CD14-positive monocyte (primary cell): ENCODE measurements around the gene TMEFF2. TPM values are rescaled to one million over a fixed set of nuclear protein-coding genes. Genes with fewer than 3 reads are reported as not detected.

Source experiments
- DNase-seq, 3 donors: peaks; one replicate each; pipeline ENCODE4 v3.0.0-alpha.2; 2011 to 2022
- H2AFZ ChIP-seq: 2 replicates; pipeline ENCODE4 v1.6.0; 2012; ENCODE audit warnings: mild to moderate bottlenecking, low read depth, low read length, inconsistent platforms; ENCODE audit not compliant: insufficient read depth, poor library complexity, severe bottlenecking
- H3K27ac ChIP-seq, 2 donors: 1 replicate in 1 of 2; 2 replicates in 1 of 2; pipeline ENCODE4 v1.5.1; 2012 to 2013; ENCODE audit warnings: low read length in 2 of 2, control low read depth in 1 of 2, inconsistent platforms in 1 of 2, low read depth in 1 of 2, mild to moderate bottlenecking in 1 of 2
- H3K27me3 ChIP-seq, 2 donors: one replicate each; pipeline versions ENCODE4 v1.6.0 to v1.6.1; 2011 to 2013; ENCODE audit warnings: low read length in 2 of 2; ENCODE audit not compliant: control insufficient read depth in 2 of 2, insufficient read depth in 2 of 2
- H3K36me3 ChIP-seq, 2 donors: replicated peaks in 1 of 2; 1 replicate in 1 of 2; 2 replicates in 1 of 2; pipeline versions ENCODE4 v1.5.1 to v1.6.1; 2012 to 2013; ENCODE audit warnings: low read length in 2 of 2, control low read depth in 1 of 2, inconsistent platforms in 1 of 2, mild to moderate bottlenecking in 1 of 2; ENCODE audit not compliant: insufficient read depth in 2 of 2, control insufficient read depth in 1 of 2
- H3K4me1 ChIP-seq, 2 donors: 1 replicate in 1 of 2; 2 replicates in 1 of 2; pipeline versions ENCODE4 v1.5.1 to v1.6.1; 2012 to 2013; ENCODE audit warnings: low read length in 2 of 2, control low read depth in 1 of 2, inconsistent platforms in 1 of 2, mild to moderate bottlenecking in 1 of 2, moderate library complexity in 1 of 2; ENCODE audit not compliant: insufficient read depth in 2 of 2, control insufficient read depth in 1 of 2
- H3K4me2 ChIP-seq: replicated peaks from 2 replicates; pipeline ENCODE3; 2012; ENCODE audit warnings: low read length, moderate library complexity, mild to moderate bottlenecking; ENCODE audit not compliant: poor library complexity, severe bottlenecking; ENCODE audit errors: extremely low read depth
- H3K4me3 ChIP-seq, 3 experiments: fragments of 200-600 bp in 1 of 3; sonication (generic) in 1 of 3; replicated peaks in 1 of 3; 1 replicate in 2 of 3; 2 replicates in 1 of 3; pipeline ENCODE4 v1.5.1; 2011 to 2013; ENCODE audit warnings: low read length in 3 of 3, mild to moderate bottlenecking in 3 of 3, control low read depth in 2 of 3, low read depth in 2 of 3, inconsistent platforms in 1 of 3, moderate library complexity in 1 of 3
- H3K79me2 ChIP-seq: 2 replicates; pipeline ENCODE4 v1.6.0; 2012; ENCODE audit warnings: mild to moderate bottlenecking, control low read depth, inconsistent platforms, low read length, moderate library complexity; ENCODE audit not compliant: insufficient read depth
- H3K9ac ChIP-seq: 2 replicates; pipeline ENCODE4 v1.6.0; 2017; ENCODE audit warnings: low read length, mild to moderate bottlenecking; ENCODE audit not compliant: insufficient read depth, poor library complexity, severe bottlenecking
- H3K9me3 ChIP-seq, 2 donors: replicated peaks in 1 of 2; 1 replicate in 1 of 2; 2 replicates in 1 of 2; pipeline versions ENCODE4 v1.5.1 to v1.6.1; 2012 to 2013; ENCODE audit warnings: low read length in 2 of 2, control low read depth in 1 of 2; ENCODE audit not compliant: control insufficient read depth in 1 of 2, insufficient read depth in 1 of 2
- H4K20me1 ChIP-seq: 2 replicates; pipeline ENCODE4 v1.6.0; 2012; ENCODE audit warnings: mild to moderate bottlenecking, low read length, control low read depth, moderate library complexity; ENCODE audit not compliant: insufficient read depth
- H3K27ac Mint-ChIP-seq, 7 donors: one replicate each; pipeline ENCODE4 v1.8.0; 2020; ENCODE audit warnings: mild to moderate bottlenecking in 7 of 7, mixed read lengths in 7 of 7, moderate library complexity in 6 of 7, inconsistent platforms in 2 of 7
- H3K27me3 Mint-ChIP-seq, 3 donors: one replicate each; pipeline ENCODE4 v1.8.0; 2021 to 2022; ENCODE audit warnings: low read depth in 3 of 3, mild to moderate bottlenecking in 3 of 3, mixed read lengths in 3 of 3, moderate library complexity in 3 of 3, inconsistent platforms in 1 of 3
- H3K36me3 Mint-ChIP-seq, 2 donors: one replicate each; pipeline ENCODE4 v1.8.0; 2020; ENCODE audit warnings: mixed read lengths in 2 of 2, inconsistent platforms in 1 of 2, mild to moderate bottlenecking in 1 of 2
- H3K4me1 Mint-ChIP-seq: one replicate; pipeline ENCODE4 v1.8.0; 2020; ENCODE audit warnings: mild to moderate bottlenecking, mixed read lengths
- H3K4me3 Mint-ChIP-seq, 2 donors: one replicate each; pipeline ENCODE4 v1.8.0; 2020; ENCODE audit warnings: mild to moderate bottlenecking in 2 of 2, mixed read lengths in 2 of 2, moderate library complexity in 1 of 2
- H3K9me3 Mint-ChIP-seq, 7 donors: one replicate each; pipeline ENCODE4 v1.8.0; 2020 to 2022; ENCODE audit warnings: mixed read lengths in 7 of 7, mild to moderate bottlenecking in 6 of 7, moderate library complexity in 6 of 7, inconsistent platforms in 2 of 7
- WGBS: methylation state at CpG from one replicate; pipeline ENCODE4 v1.1.5; 2013; ENCODE audit warnings: missing lambda C conversion rate; ENCODE audit not compliant: insufficient coverage; 5-methylcytosine and 5-hydroxymethylcytosine counted together
- intact Hi-C, 2 donors: fragments of 100-400 bp; cut with micrococcal nuclease; formaldehyde crosslinking; loops; one replicate each; pipeline versions ENCODE4 v1.15.0 to v1.15.1; 2023
- polyA plus RNA-seq, 3 donors: library from polyadenylated mRNA; depleted of rRNA in 1 of 3; unstranded in 2 of 3; stranded (reverse) in 1 of 3; fragments of 300-500 nt in 2 of 3; fragments of >200 nt in 1 of 3; fragmentation: Illumina TruSeq in 2 of 3; gene quantifications; 1 replicate in 2 of 3; 2 replicates in 1 of 3; pipeline ENCODE4 v1.2.3, GENCODE V29; 2012 to 2021
- TF ChIP-seq, protein P1 (sequence below): fragments of 200-600 bp; IDR thresholded peaks from one replicate; pipeline ENCODE4 v1.8.0; 2022; ENCODE audit warnings: antibody characterized with exemption, mild to moderate bottlenecking

Gene TMEFF2
- polyA plus RNA-seq, 3 donors, result not detected

DNA sequence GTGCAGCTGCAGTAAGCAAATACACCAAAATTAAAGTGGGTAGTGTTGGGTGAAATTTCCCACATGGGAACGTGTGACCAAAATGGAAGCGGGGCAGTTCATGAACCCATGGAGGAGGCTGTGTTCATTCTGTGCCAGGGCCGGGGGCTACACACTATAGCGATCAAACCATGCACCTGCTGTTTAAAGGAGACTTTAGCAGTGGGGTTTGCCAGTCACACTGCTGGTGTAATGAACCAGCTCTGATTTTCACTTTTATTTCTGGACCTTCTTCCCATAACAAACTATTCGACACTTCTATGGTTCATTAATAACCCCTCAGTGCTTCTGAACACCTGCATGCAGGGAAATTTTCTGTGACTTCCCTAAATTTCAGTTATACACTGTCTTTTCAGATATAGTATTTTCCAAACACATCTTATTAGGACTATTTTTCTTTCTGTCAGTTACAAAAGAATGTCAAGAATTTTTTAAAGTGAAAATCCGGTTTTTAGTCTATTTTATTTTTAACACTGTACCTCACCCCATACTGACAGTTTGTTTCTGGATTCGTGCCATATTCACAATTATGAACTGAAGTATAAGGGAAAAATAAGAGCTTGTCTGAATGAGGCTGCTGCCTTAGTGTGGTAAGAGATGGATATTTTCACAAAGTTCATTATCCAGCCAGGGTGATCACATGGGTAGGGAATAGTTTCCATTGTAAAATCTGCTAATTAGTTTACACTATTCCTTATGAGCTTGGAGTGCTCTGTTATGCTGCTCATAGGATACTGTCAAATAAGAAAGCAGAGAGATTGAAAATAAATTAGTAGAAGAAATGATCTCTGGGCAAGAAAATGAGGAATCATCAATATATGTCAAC is 236.5 kb downstream of the TMEFF2 start:
- TF ChIP-seq, protein P1, sequence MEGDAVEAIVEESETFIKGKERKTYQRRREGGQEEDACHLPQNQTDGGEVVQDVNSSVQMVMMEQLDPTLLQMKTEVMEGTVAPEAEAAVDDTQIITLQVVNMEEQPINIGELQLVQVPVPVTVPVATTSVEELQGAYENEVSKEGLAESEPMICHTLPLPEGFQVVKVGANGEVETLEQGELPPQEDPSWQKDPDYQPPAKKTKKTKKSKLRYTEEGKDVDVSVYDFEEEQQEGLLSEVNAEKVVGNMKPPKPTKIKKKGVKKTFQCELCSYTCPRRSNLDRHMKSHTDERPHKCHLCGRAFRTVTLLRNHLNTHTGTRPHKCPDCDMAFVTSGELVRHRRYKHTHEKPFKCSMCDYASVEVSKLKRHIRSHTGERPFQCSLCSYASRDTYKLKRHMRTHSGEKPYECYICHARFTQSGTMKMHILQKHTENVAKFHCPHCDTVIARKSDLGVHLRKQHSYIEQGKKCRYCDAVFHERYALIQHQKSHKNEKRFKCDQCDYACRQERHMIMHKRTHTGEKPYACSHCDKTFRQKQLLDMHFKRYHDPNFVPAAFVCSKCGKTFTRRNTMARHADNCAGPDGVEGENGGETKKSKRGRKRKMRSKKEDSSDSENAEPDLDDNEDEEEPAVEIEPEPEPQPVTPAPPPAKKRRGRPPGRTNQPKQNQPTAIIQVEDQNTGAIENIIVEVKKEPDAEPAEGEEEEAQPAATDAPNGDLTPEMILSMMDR, result no peak
- Histone ChIP-seq H2AFZ (no peak overlapping the region), H3K4me3 (no peak overlapping the region), H3K9me3 (no peaks in the 10 kb centered on the region), H3K9ac (no peak overlapping the region), H3K4me1 (peaks cover 0 to 4% of the 10 kb centered on the region in 2 donors), H4K20me1 (no peaks in the 10 kb centered on the region), H3K4me2 (no peak overlapping the region), H3K79me2 (no peaks in the 10 kb centered on the region), H3K27me3 (no peaks in the 10 kb centered on the region), H3K27ac (no peak overlapping the region), H3K36me3 (no peaks in the 10 kb centered on the region)
- intact Hi-C loops, result no loop called here
- H3K4me1 Mint-ChIP-seq, result peaks cover 6% of the 10 kb centered on the region
- no peak overlapping the region for H3K27ac Mint-ChIP-seq
- no peak overlapping the region for H3K4me3 Mint-ChIP-seq
- peaks cover 0 to 3% (median 2%) of the 10 kb centered on the region in 7 donors for H3K9me3 Mint-ChIP-seq
- H3K36me3 Mint-ChIP-seq, result no peaks in the 10 kb centered on the region
- WGBS, result 48% methylated on average over 5 of the region's 7 CpGs
- no peak for DNase-seq
- peaks cover 0 to 2% (median 0%) of the 10 kb centered on the region in 3 donors for H3K27me3 Mint-ChIP-seq

DNA sequence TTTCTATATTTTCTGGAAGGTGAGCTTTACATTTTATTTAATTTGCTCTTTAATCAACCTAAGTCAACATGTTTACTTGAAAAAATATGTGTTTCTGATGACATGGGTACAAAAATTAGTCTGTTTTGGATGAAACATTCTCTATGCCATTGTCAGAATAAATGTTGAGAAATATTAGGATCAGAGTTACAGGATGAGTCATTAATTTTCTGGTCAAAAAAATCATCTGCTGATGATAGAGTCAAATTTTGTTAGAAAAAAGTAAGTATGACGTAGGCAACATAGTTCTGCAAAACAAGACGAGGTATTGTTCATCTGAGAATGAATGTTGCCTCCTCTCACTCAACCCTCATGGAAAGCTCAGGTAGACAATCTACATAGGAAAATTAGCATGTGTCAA is 240.3 kb downstream of the TMEFF2 start:
- H2AFZ ChIP-seq, result no peak overlapping the region
- H3K27me3 Mint-ChIP-seq, result peaks cover 0 to 2% (median 0%) of the 10 kb centered on the region in 3 donors

More for the DNA sequence above, 240.3 kb downstream of the TMEFF2 start:
- Mint-ChIP-seq H3K27ac (peak overlapping the region in 1 of 7 donors; percentile 38), H3K4me3 (no peak overlapping the region), H3K9me3 (peaks cover 0 to 3% (median 0%) of the 10 kb centered on the region in 7 donors), H3K36me3 (no peaks in the 10 kb centered on the region), H3K4me1 (peaks cover 27% of the 10 kb centered on the region)
- Histone ChIP-seq H3K9me3 (no peaks in the 10 kb centered on the region), H4K20me1 (no peaks in the 10 kb centered on the region), H3K27ac (no peak overlapping the region), H3K36me3 (no peaks in the 10 kb centered on the region), H3K27me3 (no peaks in the 10 kb centered on the region), H3K9ac (no peak overlapping the region), H3K4me2 (no peak overlapping the region), H3K4me1 (peaks cover 14 to 24% of the 10 kb centered on the region in 2 donors), H3K79me2 (no peaks in the 10 kb centered on the region), H3K4me3 (no peak overlapping the region)
- no CpG with 5 or more reads among the region's 2 CpGs for WGBS
- DNase-seq, result peak in 1 of 3 donors; percentile 6
- intact Hi-C loops, result no loop called here
- TF ChIP-seq, protein P1, result no peak
